ENCODE measurements around the gene SBNO2.

Gene SBNO2

GRCh38 chr19:1159864-1160595, 14.0 kb downstream of the SBNO2 start:
- no peaks in the 10 kb centered on the region for H3F3A ChIP-seq (ENCODE audit: low read depth)
- no peak overlapping the region for H2AFZ ChIP-seq (ENCODE audit: low read length)
- no peaks in the 10 kb centered on the region for H3K9me2 ChIP-seq (replicated peaks; ENCODE audit: low read depth, low read length)
- no peak overlapping the region for H3K4me2 ChIP-seq (ENCODE audit: low read depth, low read length, poor library complexity, severe bottlenecking)
- H3K9me3 ChIP-seq (ENCODE audit: insufficient read depth, low read depth, low read length), result no peaks in the 10 kb centered on the region
- H3K27me3 ChIP-seq (ENCODE audit: insufficient read depth, low read length, poor library complexity, severe bottlenecking), result no peaks in the 10 kb centered on the region
- H3K36me3 ChIP-seq (ENCODE audit: insufficient read depth, low read length), result no peaks in the 10 kb centered on the region
- no peak overlapping the region for H3K9ac ChIP-seq (ENCODE audit: low read depth, low read length, poor library complexity, severe bottlenecking)
- TF ChIP-seq CTCF (conservative IDR thresholded peaks at IDR 0.05; ENCODE audit: low read length) (no peak), EZH2phosphoT487 (IDR thresholded peaks at IDR 0.05; ENCODE audit: borderline replicate concordance) (no peak)
- no peaks in the 10 kb centered on the region for H3K4me1 ChIP-seq (ENCODE audit: insufficient read depth, low read length, poor library complexity, severe bottlenecking)
- H3K4me3 ChIP-seq (ENCODE audit: low read length, poor library complexity, severe bottlenecking), result no peak overlapping the region
- H4K20me1 ChIP-seq (ENCODE audit: insufficient read depth, low read length, poor library complexity, severe bottlenecking), result peaks cover 15% of the 10 kb centered on the region
- peaks cover 4% of the 10 kb centered on the region; the same call in 1 of the 2 replicates for H3K79me2 ChIP-seq (ENCODE audit: insufficient read depth, low read length)

GRCh38 chr19:1158885-1159448, 15.1 kb downstream of the SBNO2 start:
- Histone ChIP-seq H3K9ac (ENCODE audit: low read depth, low read length, poor library complexity, severe bottlenecking) (no peak overlapping the region), H3K36me3 (ENCODE audit: insufficient read depth, low read length) (no peaks in the 10 kb centered on the region), H3K9me2 (replicated peaks; ENCODE audit: low read depth, low read length) (no peaks in the 10 kb centered on the region), H4K20me1 (ENCODE audit: insufficient read depth, low read length, poor library complexity, severe bottlenecking) (peaks cover 14% of the 10 kb centered on the region), H3K4me3 (ENCODE audit: low read length, poor library complexity, severe bottlenecking) (no peak overlapping the region), H3K79me2 (ENCODE audit: insufficient read depth, low read length) (0 out of 2 replicates have a peak, but pooled peaks cover 2% of the 10 kb centered on the region), H2AFZ (ENCODE audit: low read length) (no peak overlapping the region), H3F3A (ENCODE audit: low read depth) (no peaks in the 10 kb centered on the region), H3K27me3 (ENCODE audit: insufficient read depth, low read length, poor library complexity, severe bottlenecking) (no peaks in the 10 kb centered on the region), H3K4me2 (ENCODE audit: low read depth, low read length, poor library complexity, severe bottlenecking) (no peak overlapping the region), H3K4me1 (ENCODE audit: insufficient read depth, low read length, poor library complexity, severe bottlenecking) (no peaks in the 10 kb centered on the region), H3K9me3 (ENCODE audit: insufficient read depth, low read depth, low read length) (no peaks in the 10 kb centered on the region)
- TF ChIP-seq CTCF (conservative IDR thresholded peaks at IDR 0.05; ENCODE audit: low read length), result no peak

- H3K4me1 ChIP-seq (ENCODE audit: insufficient read depth, low read length, poor library complexity, severe bottlenecking), result no peaks in the 10 kb centered on the region
- no peaks in the 10 kb centered on the region for H3K9me3 ChIP-seq (ENCODE audit: insufficient read depth, low read depth, low read length)
- H3K9me2 ChIP-seq (replicated peaks; ENCODE audit: low read depth, low read length), result no peaks in the 10 kb centered on the region
- H3K27me3 ChIP-seq (ENCODE audit: insufficient read depth, low read length, poor library complexity, severe bottlenecking), result no peaks in the 10 kb centered on the region
- no peak overlapping the region for H2AFZ ChIP-seq (ENCODE audit: low read length)
- no peak overlapping the region for H3K4me3 ChIP-seq (ENCODE audit: low read length, poor library complexity, severe bottlenecking)
- peaks cover 3% of the 10 kb centered on the region; the same call in 1 of the 2 replicates for H3K36me3 ChIP-seq (ENCODE audit: insufficient read depth, low read length)
- H3K4me2 ChIP-seq (ENCODE audit: low read depth, low read length, poor library complexity, severe bottlenecking), result no peak overlapping the region
- TF ChIP-seq CTCF (conservative IDR thresholded peaks at IDR 0.05; ENCODE audit: low read length), result no peak
- no peak for TF ChIP-seq EZH2phosphoT487 (IDR thresholded peaks at IDR 0.05; ENCODE audit: borderline replicate concordance)
- no peak overlapping the region for H3K9ac ChIP-seq (ENCODE audit: low read depth, low read length, poor library complexity, severe bottlenecking)
- H3F3A ChIP-seq (ENCODE audit: low read depth), result no peaks in the 10 kb centered on the region
- 0 out of 2 replicates have a peak, but pooled peaks cover 2% of the 10 kb centered on the region for H3K79me2 ChIP-seq (ENCODE audit: insufficient read depth, low read length)
- H4K20me1 ChIP-seq (ENCODE audit: insufficient read depth, low read length, poor library complexity, severe bottlenecking), result peaks cover 11% of the 10 kb centered on the region
These were observed 15.9 kb downstream of the SBNO2 start for GRCh38 chr19:1157931-1158884.

All from Loucy (cell line).